ENCODE results near the gene MLH1. TPM values are rescaled to one million over a fixed set of nuclear protein-coding genes. Genes with fewer than 3 reads are reported as not detected.
"Not testable (repeated sequence)": the region's sequence is repeated elsewhere in the genome, so short reads cannot be mapped to it uniquely, and the experiment has no call there.

MLH1 gene
- total RNA-seq, result 34.5 TPM
- polyA plus RNA-seq, result 10 to 100 TPM; 18.8 to 23.0 (median 22.0) TPM

GRCh38 chr3:36993326-36994283 lies at the start of gene MLH1:
Gene MLH1, plus strand, starts transcription at chr3:36993518. Its CDS starts 30 bp downstream, at chr3:36993548.
- H3K4me1 Mint-ChIP-seq, result peaks cover 9 to 48% (median 29%) of the 10 kb centered on the region in 4 donors
- Histone ChIP-seq H3K27ac (ENCODE audit: insufficient read depth, low read length, poor library complexity, severe bottlenecking) (peak within 1 kb of the TSS; percentile 99), H3K27me3 (ENCODE audit: control insufficient read depth, insufficient read depth, low read length) (no peaks in the 10 kb centered on the region), H3K9me3 (ENCODE audit: control insufficient read depth in 2 of 2, low read length in 2 of 2) (no peaks in the 10 kb centered on the region), H3K36me3 (ENCODE audit: control insufficient read depth, insufficient read depth, low read length) (peaks cover 23% of the 10 kb centered on the region), H3K4me1 (ENCODE audit: control insufficient read depth, insufficient read depth, low read length, poor library complexity, severe bottlenecking) (peaks cover 47% of the 10 kb centered on the region), H3K4me3 (ENCODE audit: low read depth, low read length) (peak within 1 kb of the TSS; percentile 95)
- H3K9me3 Mint-ChIP-seq, result peaks cover 0 to 2% (median 0%) of the 10 kb centered on the region in 7 donors
- peaks cover 25% of the 10 kb centered on the region for H3K36me3 Mint-ChIP-seq
- DNase-seq, result peak; percentile 89 to 100 (median 95)
- no peak within 1 kb of the TSS for H3K27ac Mint-ChIP-seq
- ATAC-seq (ENCODE audit: low read depth in 2 of 2), result peak; percentile 87 to 90
- no peak within 1 kb of the TSS for H3K4me3 Mint-ChIP-seq
- no peaks in the 10 kb centered on the region for H3K27me3 Mint-ChIP-seq

DNA sequence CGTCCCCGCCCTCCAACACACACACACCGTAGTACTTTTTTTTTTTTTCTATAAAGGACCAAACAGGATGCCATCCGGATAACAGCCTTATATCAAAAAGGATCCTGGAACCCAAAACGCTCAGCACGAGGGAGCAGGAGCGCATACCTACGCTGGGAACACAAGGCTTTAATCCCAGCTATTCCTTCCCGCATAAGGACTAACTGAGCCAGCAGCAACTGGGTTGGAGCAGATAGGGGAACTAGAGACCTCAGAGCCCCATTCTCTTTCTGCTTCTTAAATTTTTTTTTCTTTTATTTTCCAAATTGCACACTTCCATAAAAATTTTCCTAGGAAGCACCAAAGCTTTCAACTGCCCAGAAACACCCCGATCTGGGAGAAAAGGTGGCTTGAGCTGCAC lies 49.7 kb upstream of the MLH1 start:
- no peaks in the 10 kb centered on the region for H3K36me3 Mint-ChIP-seq
- ATAC-seq (ENCODE audit: low read depth in 2 of 2), result no peak

GRCh38 chr3:36944012-36944640 lies 49.2 kb upstream of the MLH1 start:
- Histone ChIP-seq H3K9me3 (ENCODE audit: control insufficient read depth in 2 of 2, low read length in 2 of 2) (no peaks in the 10 kb centered on the region), H3K27ac (ENCODE audit: insufficient read depth, low read length, poor library complexity, severe bottlenecking) (peak overlapping the region; percentile 41), H3K36me3 (ENCODE audit: control insufficient read depth, insufficient read depth, low read length) (no peaks in the 10 kb centered on the region), H3K27me3 (ENCODE audit: control insufficient read depth, insufficient read depth, low read length) (no peaks in the 10 kb centered on the region), H3K4me3 (ENCODE audit: low read depth, low read length) (peak overlapping the region; percentile 46), H3K4me1 (ENCODE audit: control insufficient read depth, insufficient read depth, low read length, poor library complexity, severe bottlenecking) (peaks cover 15% of the 10 kb centered on the region)
- DNase-seq (peak; percentile 4 to 56 (median 6)), ATAC-seq (ENCODE audit: low read depth in 2 of 2) (peak; percentile 30 to 33)
- Mint-ChIP-seq H3K9me3 (peaks cover 0 to 14% (median 9%) of the 10 kb centered on the region in 7 donors), H3K4me1 (peaks cover 9 to 33% (median 22%) of the 10 kb centered on the region in 4 donors), H3K36me3 (peaks cover under 1% of the 10 kb centered on the region), H3K4me3 (peak overlapping the region; percentile 84 to 91 (median 88)), H3K27me3 (no peaks in the 10 kb centered on the region), H3K27ac (peak overlapping the region in 2 of 3 donors; percentile 36 to 78)

More for the DNA sequence above, 49.7 kb upstream of the MLH1 start:
- H3K9me3 Mint-ChIP-seq, result peaks cover 0 to 13% (median 6%) of the 10 kb centered on the region in 7 donors
- no peaks in the 10 kb centered on the region for H3K27me3 Mint-ChIP-seq
- H3K9me3 ChIP-seq (ENCODE audit: control insufficient read depth in 2 of 2, low read length in 2 of 2), result no peaks in the 10 kb centered on the region
- H3K4me3 ChIP-seq (ENCODE audit: low read depth, low read length), result peak overlapping the region; percentile 46
- peak overlapping the region in 2 of 3 donors; percentile 71 to 78 for H3K27ac Mint-ChIP-seq
- DNase-seq, result no peak
- no peak overlapping the region for H3K27ac ChIP-seq (ENCODE audit: insufficient read depth, low read length, poor library complexity, severe bottlenecking)
- no peaks in the 10 kb centered on the region for H3K36me3 ChIP-seq (ENCODE audit: control insufficient read depth, insufficient read depth, low read length)
- H3K4me1 Mint-ChIP-seq, result peaks cover 9 to 33% (median 22%) of the 10 kb centered on the region in 4 donors
- no peaks in the 10 kb centered on the region for H3K27me3 ChIP-seq (ENCODE audit: control insufficient read depth, insufficient read depth, low read length)
- peaks cover 15% of the 10 kb centered on the region for H3K4me1 ChIP-seq (ENCODE audit: control insufficient read depth, insufficient read depth, low read length, poor library complexity, severe bottlenecking)
- H3K4me3 Mint-ChIP-seq, result peak overlapping the region; percentile 84 to 91 (median 88)

DNA sequence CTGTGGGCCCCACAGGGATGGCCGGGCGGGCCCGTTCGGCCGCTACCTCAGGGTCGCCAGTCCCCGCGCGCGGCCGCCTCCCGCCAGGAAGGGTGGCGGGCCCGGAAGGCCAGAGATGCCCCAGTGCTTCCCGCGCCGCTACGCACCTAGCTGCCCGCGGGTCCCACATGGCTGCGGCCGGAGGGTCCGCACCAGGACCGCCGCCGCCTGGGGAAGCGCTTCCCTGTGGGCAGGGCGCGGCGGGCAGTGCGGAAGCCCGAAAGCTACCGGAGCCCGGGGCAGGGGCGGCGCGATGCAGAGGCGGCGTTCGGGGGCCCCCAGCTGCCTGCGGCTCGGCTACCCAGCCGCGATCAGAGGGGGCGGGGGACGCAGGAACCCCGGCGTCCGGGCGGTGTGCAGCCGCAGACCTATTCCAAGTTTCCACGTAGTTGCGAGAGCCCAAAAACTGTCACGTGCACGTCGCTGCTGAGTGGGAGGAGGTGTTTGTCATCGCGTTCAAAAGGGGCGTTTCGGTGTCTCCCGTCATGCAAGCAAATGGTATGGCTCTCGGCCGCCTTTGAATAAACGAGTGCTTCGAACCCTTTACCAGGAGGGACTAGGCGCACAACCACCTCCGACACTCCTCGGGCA lies 48.6 kb upstream of the MLH1 start, which contains the start of gene TRANK1:
Gene TRANK1, minus strand, starts transcription at position 414 of the 630 bp plus-strand sequence. Its CDS starts 245 bp downstream, at position 169.
- H3K4me3 ChIP-seq (ENCODE audit: low read depth, low read length), result peak within 1 kb of the TSS; percentile 72
- H3K36me3 ChIP-seq (ENCODE audit: control insufficient read depth, insufficient read depth, low read length), result no peaks in the 10 kb centered on the region
- H3K27me3 Mint-ChIP-seq, result no peaks in the 10 kb centered on the region
- H3K4me1 ChIP-seq (ENCODE audit: control insufficient read depth, insufficient read depth, low read length, poor library complexity, severe bottlenecking), result peaks cover 15% of the 10 kb centered on the region
- peaks cover 0 to 14% (median 9%) of the 10 kb centered on the region in 7 donors for H3K9me3 Mint-ChIP-seq
- peaks cover 4% of the 10 kb centered on the region for H3K36me3 Mint-ChIP-seq
- H3K4me1 Mint-ChIP-seq, result peaks cover 9 to 33% (median 22%) of the 10 kb centered on the region in 4 donors
- peak within 1 kb of the TSS; percentile 41 for H3K27ac ChIP-seq (ENCODE audit: insufficient read depth, low read length, poor library complexity, severe bottlenecking)
- H3K4me3 Mint-ChIP-seq, result peak within 1 kb of the TSS; percentile 88 to 95 (median 90)
- no peaks in the 10 kb centered on the region for H3K27me3 ChIP-seq (ENCODE audit: control insufficient read depth, insufficient read depth, low read length)
- ATAC-seq (ENCODE audit: low read depth in 2 of 2), result peak; percentile 86 to 89
- no peaks in the 10 kb centered on the region for H3K9me3 ChIP-seq (ENCODE audit: control insufficient read depth in 2 of 2, low read length in 2 of 2)
- peak; percentile 68 to 86 (median 79) for DNase-seq
- peak within 1 kb of the TSS; percentile 26 to 87 (median 79) for H3K27ac Mint-ChIP-seq

- Mint-ChIP-seq H3K27ac (peak overlapping the region; percentile 26 to 87 (median 79)), H3K9me3 (peaks cover 0 to 14% (median 9%) of the 10 kb centered on the region in 7 donors), H3K27me3 (peaks cover 2% of the 10 kb centered on the region), H3K4me3 (peak overlapping the region; percentile 88 to 95 (median 90)), H3K4me1 (peaks cover 9 to 32% (median 21%) of the 10 kb centered on the region in 4 donors), H3K36me3 (peaks cover 4% of the 10 kb centered on the region)
- Histone ChIP-seq H3K27ac (ENCODE audit: insufficient read depth, low read length, poor library complexity, severe bottlenecking) (peak overlapping the region; percentile 41), H3K4me3 (ENCODE audit: low read depth, low read length) (peak overlapping the region; percentile 72), H3K9me3 (ENCODE audit: control insufficient read depth in 2 of 2, low read length in 2 of 2) (no peaks in the 10 kb centered on the region), H3K27me3 (ENCODE audit: control insufficient read depth, insufficient read depth, low read length) (no peaks in the 10 kb centered on the region), H3K4me1 (ENCODE audit: control insufficient read depth, insufficient read depth, low read length, poor library complexity, severe bottlenecking) (peaks cover 15% of the 10 kb centered on the region), H3K36me3 (ENCODE audit: control insufficient read depth, insufficient read depth, low read length) (no peaks in the 10 kb centered on the region)
- DNase-seq (no peak), ATAC-seq (ENCODE audit: low read depth in 2 of 2) (no peak)
Measured at GRCh38 chr3:36945333-36945980, 47.9 kb upstream of the MLH1 start.

GRCh38 chr3:36947814-36948213 lies 45.5 kb upstream of the MLH1 start:
- peaks cover 0 to 14% (median 9%) of the 10 kb centered on the region in 7 donors for H3K9me3 Mint-ChIP-seq
- not testable (repeated sequence) for H3K27ac Mint-ChIP-seq, H3K27me3 Mint-ChIP-seq

More at GRCh38 chr3:36947814-36948213, 45.5 kb upstream of the MLH1 start:
- DNase-seq; H3K4me3 ChIP-seq (ENCODE audit: low read depth, low read length); H3K9me3 ChIP-seq (ENCODE audit: control insufficient read depth in 2 of 2, low read length in 2 of 2); H3K27ac ChIP-seq (ENCODE audit: insufficient read depth, low read length, poor library complexity, severe bottlenecking); ATAC-seq (ENCODE audit: low read depth in 2 of 2); H3K36me3 ChIP-seq (ENCODE audit: control insufficient read depth, insufficient read depth, low read length); H3K36me3 Mint-ChIP-seq; H3K27me3 ChIP-seq (ENCODE audit: control insufficient read depth, insufficient read depth, low read length): not testable (repeated sequence)
- Mint-ChIP-seq H3K4me3 (peak overlapping the region in 1 of 4 donors; percentile 17), H3K4me1 (peaks cover 2 to 14% (median 12%) of the 10 kb centered on the region in 4 donors)
- H3K4me1 ChIP-seq (ENCODE audit: control insufficient read depth, insufficient read depth, low read length, poor library complexity, severe bottlenecking), result peaks cover 15% of the 10 kb centered on the region
